ENCODE measurements around the gene ADSS1. TPM values are rescaled to one million over a fixed set of nuclear protein-coding genes. Genes with fewer than 3 reads are reported as not detected.

Gene ADSS1
- total RNA-seq, 1 experiment from 2014 or later = 3.2 TPM

DNA sequence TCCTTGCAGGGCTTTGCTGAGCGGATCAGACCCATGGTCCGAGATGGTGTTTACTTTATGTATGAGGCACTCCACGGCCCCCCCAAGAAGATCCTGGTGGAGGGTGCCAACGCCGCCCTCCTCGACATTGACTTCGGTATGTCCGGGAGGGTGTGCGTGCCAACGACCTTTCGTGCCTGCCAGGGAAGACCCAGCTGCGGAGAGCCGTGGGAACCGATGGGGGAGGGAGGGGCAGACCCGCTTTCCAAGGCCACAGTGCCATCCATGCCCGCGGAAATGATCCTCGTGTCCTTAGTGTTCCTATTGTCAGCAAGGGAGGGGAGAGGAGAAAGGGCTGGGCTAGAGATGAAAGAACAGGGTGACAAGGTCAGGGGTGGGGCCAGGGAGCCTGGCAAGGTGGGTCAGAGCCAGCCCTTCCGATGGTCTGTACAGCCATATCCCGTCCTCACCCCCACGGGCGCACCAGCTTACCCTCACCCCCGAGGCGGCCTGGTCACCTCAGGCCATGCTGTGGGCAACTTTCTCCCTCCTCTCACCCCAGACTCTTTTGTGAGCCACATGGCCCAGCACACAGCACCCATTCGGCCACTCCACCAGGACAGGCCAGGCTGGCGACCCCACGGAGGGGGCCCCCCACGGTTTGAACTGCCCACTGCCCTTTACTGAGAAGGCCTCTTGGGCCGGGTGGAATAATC, 17.2 kb downstream of the ADSS1 start:
- DNase-seq = no peak
- no peaks in the 10 kb centered on the region for H3K27me3 ChIP-seq (replicated peaks; ENCODE audit: control insufficient read depth, insufficient read depth, low read length)
- H3K36me3 ChIP-seq (ENCODE audit: control insufficient read depth, insufficient read depth, low read length) = no peaks in the 10 kb centered on the region
- no peaks in the 10 kb centered on the region for H3K4me1 ChIP-seq
- intact Hi-C loops (cut with micrococcal nuclease; ENCODE audit: unreplicated experiment) = no loop called here
- no peaks in the 10 kb centered on the region for H3K27me3 Mint-ChIP-seq (ENCODE audit: insufficient read depth, unreplicated experiment)
- TF ChIP-seq, protein P1, sequence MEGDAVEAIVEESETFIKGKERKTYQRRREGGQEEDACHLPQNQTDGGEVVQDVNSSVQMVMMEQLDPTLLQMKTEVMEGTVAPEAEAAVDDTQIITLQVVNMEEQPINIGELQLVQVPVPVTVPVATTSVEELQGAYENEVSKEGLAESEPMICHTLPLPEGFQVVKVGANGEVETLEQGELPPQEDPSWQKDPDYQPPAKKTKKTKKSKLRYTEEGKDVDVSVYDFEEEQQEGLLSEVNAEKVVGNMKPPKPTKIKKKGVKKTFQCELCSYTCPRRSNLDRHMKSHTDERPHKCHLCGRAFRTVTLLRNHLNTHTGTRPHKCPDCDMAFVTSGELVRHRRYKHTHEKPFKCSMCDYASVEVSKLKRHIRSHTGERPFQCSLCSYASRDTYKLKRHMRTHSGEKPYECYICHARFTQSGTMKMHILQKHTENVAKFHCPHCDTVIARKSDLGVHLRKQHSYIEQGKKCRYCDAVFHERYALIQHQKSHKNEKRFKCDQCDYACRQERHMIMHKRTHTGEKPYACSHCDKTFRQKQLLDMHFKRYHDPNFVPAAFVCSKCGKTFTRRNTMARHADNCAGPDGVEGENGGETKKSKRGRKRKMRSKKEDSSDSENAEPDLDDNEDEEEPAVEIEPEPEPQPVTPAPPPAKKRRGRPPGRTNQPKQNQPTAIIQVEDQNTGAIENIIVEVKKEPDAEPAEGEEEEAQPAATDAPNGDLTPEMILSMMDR (IDR thresholded peaks at IDR 0.05; ENCODE audit: insufficient read depth in 1 of 2, low read depth in 1 of 2, low read length in 1 of 2, severe bottlenecking in 1 of 2, unreplicated experiment in 1 of 2) = no peak
- BruUV-seq (replicated peaks) = no TSS peak
- ChIA-PET POLR2A (no interaction called here), CTCF (no interaction called here)
- H3K4me3 Mint-ChIP-seq (ENCODE audit: unreplicated experiment) = no peak overlapping the region
- no peak overlapping the region for H3K4me3 ChIP-seq (ENCODE audit: low read depth, low read length)
- H3K4me1 Mint-ChIP-seq (ENCODE audit: low read depth, unreplicated experiment) = no peaks in the 10 kb centered on the region
- H3K36me3 Mint-ChIP-seq (ENCODE audit: insufficient read depth, unreplicated experiment) = no peaks in the 10 kb centered on the region
- H3K9me3 Mint-ChIP-seq (ENCODE audit: unreplicated experiment) = no peaks in the 10 kb centered on the region
- no peak overlapping the region for H3K27ac Mint-ChIP-seq (ENCODE audit: unreplicated experiment)
- H3K9me3 ChIP-seq = no peaks in the 10 kb centered on the region

DNA sequence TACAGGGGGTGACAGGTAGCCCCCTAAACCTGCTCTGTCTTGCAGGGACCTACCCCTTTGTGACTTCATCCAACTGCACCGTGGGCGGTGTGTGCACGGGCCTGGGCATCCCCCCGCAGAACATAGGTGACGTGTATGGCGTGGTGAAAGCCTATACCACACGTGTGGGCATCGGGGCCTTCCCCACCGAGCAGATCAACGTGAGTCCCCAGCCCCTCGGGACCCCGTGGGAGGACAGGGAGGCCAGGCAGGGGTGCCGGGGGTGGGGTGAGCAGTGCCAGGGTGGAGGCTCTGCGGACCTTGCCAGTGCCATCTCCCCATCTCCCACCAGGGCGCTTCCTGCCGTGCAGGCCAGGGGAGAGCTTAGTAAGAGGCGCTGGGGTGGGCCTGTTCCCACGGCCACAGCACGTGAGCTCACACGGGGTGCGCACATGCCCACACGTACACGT, 17.8 kb downstream of the ADSS1 start:
- H3K27me3 ChIP-seq (replicated peaks; ENCODE audit: control insufficient read depth, insufficient read depth, low read length) = no peaks in the 10 kb centered on the region
- H3K27me3 Mint-ChIP-seq (ENCODE audit: insufficient read depth, unreplicated experiment) = no peaks in the 10 kb centered on the region

GRCh38 chr14:104742586-104743455, 18.8 kb downstream of the ADSS1 start:
- Mint-ChIP-seq H3K36me3 (ENCODE audit: insufficient read depth, unreplicated experiment) (no peaks in the 10 kb centered on the region), H3K9me3 (ENCODE audit: unreplicated experiment) (no peaks in the 10 kb centered on the region), H3K27ac (ENCODE audit: unreplicated experiment) (no peak overlapping the region), H3K27me3 (ENCODE audit: insufficient read depth, unreplicated experiment) (no peaks in the 10 kb centered on the region), H3K4me1 (ENCODE audit: low read depth, unreplicated experiment) (no peaks in the 10 kb centered on the region), H3K4me3 (ENCODE audit: unreplicated experiment) (no peak overlapping the region)
- no TSS peak for BruUV-seq (replicated peaks)
- Histone ChIP-seq H3K4me1 (no peaks in the 10 kb centered on the region), H3K27me3 (replicated peaks; ENCODE audit: control insufficient read depth, insufficient read depth, low read length) (no peaks in the 10 kb centered on the region), H3K9me3 (no peaks in the 10 kb centered on the region), H3K4me3 (ENCODE audit: low read depth, low read length) (no peak overlapping the region), H3K36me3 (ENCODE audit: control insufficient read depth, insufficient read depth, low read length) (no peaks in the 10 kb centered on the region)
- ChIA-PET CTCF (interaction anchor here (1.2 kb wide), 1 partner anchor 10 kb away, joined by 4 read pairs; the partner anchor contains the start of gene SIVA1), POLR2A (no interaction called here)
- no peak for DNase-seq
- TF ChIP-seq, protein P1 (IDR thresholded peaks at IDR 0.05; ENCODE audit: insufficient read depth in 1 of 2, low read depth in 1 of 2, low read length in 1 of 2, severe bottlenecking in 1 of 2, unreplicated experiment in 1 of 2) = no peak
- intact Hi-C loops (cut with micrococcal nuclease; ENCODE audit: unreplicated experiment) = no loop called here

More for the DNA sequence above, 17.8 kb downstream of the ADSS1 start:
- Histone ChIP-seq H3K9me3 (no peaks in the 10 kb centered on the region), H3K4me3 (ENCODE audit: low read depth, low read length) (no peak overlapping the region), H3K36me3 (ENCODE audit: control insufficient read depth, insufficient read depth, low read length) (no peaks in the 10 kb centered on the region), H3K4me1 (no peaks in the 10 kb centered on the region)
- TF ChIP-seq, protein P1 (IDR thresholded peaks at IDR 0.05; ENCODE audit: insufficient read depth in 1 of 2, low read depth in 1 of 2, low read length in 1 of 2, severe bottlenecking in 1 of 2, unreplicated experiment in 1 of 2) = no peak
- Mint-ChIP-seq H3K4me3 (ENCODE audit: unreplicated experiment) (no peak overlapping the region), H3K4me1 (ENCODE audit: low read depth, unreplicated experiment) (no peaks in the 10 kb centered on the region), H3K9me3 (ENCODE audit: unreplicated experiment) (no peaks in the 10 kb centered on the region), H3K36me3 (ENCODE audit: insufficient read depth, unreplicated experiment) (no peaks in the 10 kb centered on the region), H3K27ac (ENCODE audit: unreplicated experiment) (no peak overlapping the region)
- no TSS peak for BruUV-seq (replicated peaks)
- POLR2A ChIA-PET = no interaction called here
- intact Hi-C loops (cut with micrococcal nuclease; ENCODE audit: unreplicated experiment) = no loop called here
- no peak for DNase-seq
- CTCF ChIA-PET = no interaction called here
